LNCaP clone FGC (cell line): ENCODE measurements around the gene TXNRD1.

Source experiments
- DNase-seq: peaks from one replicate; pipeline ENCODE4 v3.0.0-alpha.2; 2011; ENCODE audit warnings: low read depth
- H3K4me3 ChIP-seq: 2 replicates; pipeline ENCODE4 v1.5.1; 2011; ENCODE audit warnings: mild to moderate bottlenecking, low read depth, low read length, control low read depth
- CTCF ChIP-seq: IDR thresholded peaks from 2 replicates; pipeline ENCODE4 v1.5.1; 2012; ENCODE audit warnings: mild to moderate bottlenecking; ENCODE audit not compliant: control insufficient read depth, insufficient read depth; ENCODE audit errors: extremely low read depth

TXNRD1 gene

DNA sequence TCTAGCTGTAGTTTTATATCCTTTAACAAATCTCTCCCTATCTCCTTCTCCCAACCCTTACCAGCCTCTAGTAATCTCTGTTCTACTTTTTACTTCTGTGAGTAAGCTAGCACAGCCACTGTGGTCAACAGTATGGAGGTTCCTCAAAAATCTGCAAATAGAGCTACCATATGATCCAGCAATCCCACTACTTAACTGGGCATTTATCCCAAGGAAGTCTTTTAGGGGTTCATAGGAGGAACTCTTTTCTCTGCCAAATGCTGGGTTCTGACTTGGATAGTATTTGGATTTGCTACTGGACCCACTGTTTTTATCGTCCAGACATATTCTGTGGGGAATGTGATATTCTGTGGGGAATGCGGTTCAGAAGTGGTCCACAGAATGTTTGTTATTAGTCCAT, 129.1 kb downstream of the TXNRD1 start:
- TF ChIP-seq CTCF = no peak
- no peak overlapping the region for H3K4me3 ChIP-seq
- no peak for DNase-seq

- no peak overlapping the region for H3K4me3 ChIP-seq
- no peak for TF ChIP-seq CTCF
- no peak for DNase-seq
Measured at GRCh38 chr12:104345234-104346066, 129.9 kb downstream of the TXNRD1 start.

- no peak overlapping the region for H3K4me3 ChIP-seq
- no peak for DNase-seq
- TF ChIP-seq CTCF = no peak
Measured at GRCh38 chr12:104347374-104348075, 131.9 kb downstream of the TXNRD1 start.

DNA sequence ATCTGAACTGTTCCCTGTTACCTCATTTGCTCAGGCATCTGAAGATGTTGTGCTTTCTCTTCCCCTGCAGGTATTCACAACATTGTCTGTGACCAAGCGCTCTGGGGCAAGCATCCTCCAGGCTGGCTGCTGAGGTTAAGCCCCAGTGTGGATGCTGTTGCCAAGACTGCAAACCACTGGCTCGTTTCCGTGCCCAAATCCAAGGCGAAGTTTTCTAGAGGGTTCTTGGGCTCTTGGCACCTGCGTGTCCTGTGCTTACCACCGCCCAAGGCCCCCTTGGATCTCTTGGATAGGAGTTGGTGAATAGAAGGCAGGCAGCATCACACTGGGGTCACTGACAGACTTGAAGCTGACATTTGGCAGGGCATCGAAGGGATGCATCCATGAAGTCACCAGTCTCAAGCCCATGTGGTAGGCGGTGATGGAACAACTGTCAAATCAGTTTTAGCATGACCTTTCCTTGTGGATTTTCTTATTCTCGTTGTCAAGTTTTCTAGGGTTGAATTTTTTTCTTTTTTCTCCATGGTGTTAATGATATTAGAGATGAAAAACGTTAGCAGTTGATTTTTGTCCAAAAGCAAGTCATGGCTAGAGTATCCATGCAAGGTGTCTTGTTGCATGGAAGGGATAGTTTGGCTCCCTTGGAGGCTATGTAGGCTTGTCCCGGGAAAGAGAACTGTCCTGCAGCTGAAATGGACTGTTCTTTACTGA, 132.9 kb downstream of the TXNRD1 start:
- DNase-seq = no peak
- no peak overlapping the region for H3K4me3 ChIP-seq
- no peak for TF ChIP-seq CTCF

DNA sequence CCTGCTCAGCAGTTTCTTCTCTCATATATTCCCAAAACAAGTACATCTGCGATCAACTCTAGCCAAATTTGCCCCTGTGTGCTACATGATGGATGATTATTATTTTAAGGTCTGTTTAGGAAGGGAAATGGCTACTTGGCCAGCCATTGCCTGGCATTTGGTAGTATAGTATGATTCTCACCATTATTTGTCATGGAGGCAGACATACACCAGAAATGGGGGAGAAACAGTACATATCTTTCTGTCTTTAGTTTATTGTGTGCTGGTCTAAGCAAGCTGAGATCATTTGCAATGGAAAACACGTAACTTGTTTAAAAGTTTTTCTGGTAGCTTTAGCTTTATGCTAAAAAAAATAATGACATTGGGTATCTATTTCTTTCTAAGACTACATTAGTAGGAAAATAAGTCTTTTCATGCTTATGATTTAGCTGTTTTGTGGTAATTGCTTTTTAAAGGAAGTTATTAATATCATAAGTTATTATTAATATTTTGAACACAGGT, 133.5 kb downstream of the TXNRD1 start:
- no peak for TF ChIP-seq CTCF
- no peak for DNase-seq
- no peak overlapping the region for H3K4me3 ChIP-seq

GRCh38 chr12:104350211-104351056, 134.9 kb downstream of the TXNRD1 start:
- no peak overlapping the region for H3K4me3 ChIP-seq
- no peak for TF ChIP-seq CTCF
- no peak for DNase-seq
